HG02943 (cell line): ENCODE measurements around the gene S100A9.
"Not testable (repeated sequence)": the region's sequence is repeated elsewhere in the genome, so short reads cannot be mapped to it uniquely, and the experiment has no call there.

Experiments
- ATAC-seq: cut with Tn5 transposase; IDR thresholded peaks from one replicate; pipeline ENCODE4 v1.9.1; 2021; ENCODE audit warnings: mild to moderate bottlenecking, low read depth, moderate library complexity; ENCODE audit not compliant: unreplicated experiment

S100A9 gene

GRCh38 chr1:153343811-153344717, 13.6 kb upstream of the S100A9 start:
- no peak for ATAC-seq

- no peak for ATAC-seq
Measured at GRCh38 chr1:153344718-153345025, 13.0 kb upstream of the S100A9 start.

- ATAC-seq: no peak
Measured at GRCh38 chr1:153345187-153346076, 12.2 kb upstream of the S100A9 start.

GRCh38 chr1:153346077-153346723, 11.5 kb upstream of the S100A9 start:
- no peak for ATAC-seq

- ATAC-seq: not testable (repeated sequence)
Measured at GRCh38 chr1:153347049-153347448, 10.6 kb upstream of the S100A9 start.

- no peak for ATAC-seq
Measured at GRCh38 chr1:153347856-153348255, 9.8 kb upstream of the S100A9 start.

GRCh38 chr1:153348511-153349362, 8.9 kb upstream of the S100A9 start, which contains the start of gene PGLYRP4:
TSS of gene PGLYRP4 (minus strand) at chr1:153348841. CDS start at chr1:153347932, 909 bp downstream.
- no peak for ATAC-seq

GRCh38 chr1:153349363-153350320, 8.0 kb upstream of the S100A9 start:
- ATAC-seq: no peak

- ATAC-seq: no peak
Measured at GRCh38 chr1:153350321-153350957, 7.2 kb upstream of the S100A9 start.

GRCh38 chr1:153352523-153352922, 5.1 kb upstream of the S100A9 start:
- ATAC-seq: no peak

- ATAC-seq: no peak
Measured at GRCh38 chr1:153353226-153353947, 4.3 kb upstream of the S100A9 start.

GRCh38 chr1:153354515-153355193, 3.0 kb upstream of the S100A9 start:
- no peak for ATAC-seq

- ATAC-seq: no peak
Measured at GRCh38 chr1:153355445-153356071, 2.1 kb upstream of the S100A9 start.

GRCh38 chr1:153356392-153357075, 1.1 kb upstream of the S100A9 start:
- ATAC-seq: no peak

GRCh38 chr1:153357076-153357852, 390 bp upstream of the S100A9 start:
- no peak for ATAC-seq

GRCh38 chr1:153358691-153358975, 979 bp downstream of the S100A9 start:
- no peak for ATAC-seq
